GM10248 (cell line): Measurements from ENCODE around the gene PLEKHA7.

Experiments used
- CTCF ChIA-PET: fragments of 300-600 bp; sonication (Branson Sonifier 250); formaldehyde crosslinking; extraction: SDS; loops from one replicate; lab custom pipeline; 2021; ENCODE audit warnings: antibody characterized with exemption; lab: Yijun Ruan, JAX
- POLR2A ChIA-PET: fragments of 350-650 bp; sonication (Branson Sonifier 250); formaldehyde crosslinking; extraction: SDS; loops from one replicate; lab custom pipeline; 2020; ENCODE audit warnings: antibody characterized with exemption; lab: Yijun Ruan, JAX
- DNase-seq: peaks from one replicate; pipeline ENCODE4 v3.0.0; 2012; ENCODE audit errors: extremely low spot score
- TF ChIP-seq, protein P1 (sequence below): IDR thresholded peaks from 2 replicates; pipeline ENCODE4 v1.5.1; 2012; ENCODE audit warnings: mild to moderate bottlenecking, low read depth; ENCODE audit errors: extremely low read depth, missing control alignments, control extremely low read depth

The PLEKHA7 gene

DNA sequence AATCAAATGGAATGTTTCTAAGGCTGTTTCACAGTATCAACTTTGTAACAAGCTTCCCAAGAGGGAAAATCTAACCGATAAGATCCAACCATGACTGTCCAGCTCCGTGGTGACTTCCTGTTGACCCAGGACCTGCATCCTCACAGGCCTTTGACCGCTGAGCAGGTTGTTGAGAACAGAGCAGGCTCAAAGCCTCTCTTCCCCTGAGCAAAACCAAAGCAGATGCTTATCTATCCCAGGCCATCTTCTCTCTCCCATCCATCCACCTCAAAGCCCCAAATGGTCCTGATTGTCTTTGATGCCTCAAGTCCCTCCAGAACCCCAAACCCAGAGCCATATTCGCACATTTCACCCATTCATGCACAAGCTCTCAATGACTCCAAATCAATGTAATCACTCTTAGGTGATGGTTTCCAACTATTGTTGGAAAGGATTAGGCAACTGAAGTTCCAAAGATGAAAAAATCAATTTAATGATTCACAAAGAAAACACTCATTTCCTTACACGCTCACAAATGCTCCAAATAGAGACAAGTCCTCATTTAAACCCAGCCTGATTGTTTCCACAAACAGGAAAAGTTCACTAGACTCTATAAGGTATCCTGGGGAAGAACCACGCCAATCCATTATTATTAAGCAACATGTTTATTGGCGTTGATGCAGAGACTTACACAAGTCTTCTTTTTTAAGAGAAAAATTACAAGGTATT lies 227.0 kb downstream of the PLEKHA7 start:
- ChIA-PET POLR2A (interaction anchor here (1.3 kb wide), 1 partner anchor 290 kb away, joined by 3 read pairs; the partner anchor contains the start of gene RPS13), CTCF (interaction anchor here (0.8 to 10.8 kb wide), 17 partner anchors 11 to 1066 kb away, joined by 3 to 148 read pairs (median 9); no protein-coding TSS in a partner anchor)
- no peak for DNase-seq
- TF ChIP-seq, protein P1, sequence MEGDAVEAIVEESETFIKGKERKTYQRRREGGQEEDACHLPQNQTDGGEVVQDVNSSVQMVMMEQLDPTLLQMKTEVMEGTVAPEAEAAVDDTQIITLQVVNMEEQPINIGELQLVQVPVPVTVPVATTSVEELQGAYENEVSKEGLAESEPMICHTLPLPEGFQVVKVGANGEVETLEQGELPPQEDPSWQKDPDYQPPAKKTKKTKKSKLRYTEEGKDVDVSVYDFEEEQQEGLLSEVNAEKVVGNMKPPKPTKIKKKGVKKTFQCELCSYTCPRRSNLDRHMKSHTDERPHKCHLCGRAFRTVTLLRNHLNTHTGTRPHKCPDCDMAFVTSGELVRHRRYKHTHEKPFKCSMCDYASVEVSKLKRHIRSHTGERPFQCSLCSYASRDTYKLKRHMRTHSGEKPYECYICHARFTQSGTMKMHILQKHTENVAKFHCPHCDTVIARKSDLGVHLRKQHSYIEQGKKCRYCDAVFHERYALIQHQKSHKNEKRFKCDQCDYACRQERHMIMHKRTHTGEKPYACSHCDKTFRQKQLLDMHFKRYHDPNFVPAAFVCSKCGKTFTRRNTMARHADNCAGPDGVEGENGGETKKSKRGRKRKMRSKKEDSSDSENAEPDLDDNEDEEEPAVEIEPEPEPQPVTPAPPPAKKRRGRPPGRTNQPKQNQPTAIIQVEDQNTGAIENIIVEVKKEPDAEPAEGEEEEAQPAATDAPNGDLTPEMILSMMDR = no peak

DNA sequence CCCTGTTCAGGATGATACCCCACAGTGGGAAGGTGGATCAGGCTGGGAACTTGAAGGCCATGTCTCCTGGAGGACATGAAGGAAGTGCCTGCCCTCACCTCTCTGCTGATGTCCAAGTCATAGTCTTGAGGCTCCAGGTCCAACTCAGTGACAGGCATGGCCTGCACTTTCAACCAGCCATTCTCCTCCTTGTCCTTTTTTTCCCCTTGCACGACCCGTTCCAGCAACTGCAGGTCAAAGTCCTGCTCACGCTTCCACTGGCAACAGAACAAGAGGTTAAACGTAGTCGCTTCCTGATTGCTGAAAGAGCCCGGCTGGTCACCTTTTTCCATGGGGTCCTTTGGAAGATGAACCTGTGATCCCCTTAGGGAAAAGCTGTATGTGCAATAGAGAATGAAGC lies 228.1 kb downstream of the PLEKHA7 start:
- ChIA-PET CTCF (interaction anchor here (0.6 to 10.8 kb wide), 24 partner anchors 12 to 742 kb away, joined by 3 to 148 read pairs (median 5); partner anchors contain the start of gene PIK3C2A), POLR2A (interaction anchor here (1.3 kb wide), 1 partner anchor 291 kb away, joined by 3 read pairs; the partner anchor contains the start of gene RPS13)
- TF ChIP-seq, protein P1 = no peak
- DNase-seq = no peak

DNA sequence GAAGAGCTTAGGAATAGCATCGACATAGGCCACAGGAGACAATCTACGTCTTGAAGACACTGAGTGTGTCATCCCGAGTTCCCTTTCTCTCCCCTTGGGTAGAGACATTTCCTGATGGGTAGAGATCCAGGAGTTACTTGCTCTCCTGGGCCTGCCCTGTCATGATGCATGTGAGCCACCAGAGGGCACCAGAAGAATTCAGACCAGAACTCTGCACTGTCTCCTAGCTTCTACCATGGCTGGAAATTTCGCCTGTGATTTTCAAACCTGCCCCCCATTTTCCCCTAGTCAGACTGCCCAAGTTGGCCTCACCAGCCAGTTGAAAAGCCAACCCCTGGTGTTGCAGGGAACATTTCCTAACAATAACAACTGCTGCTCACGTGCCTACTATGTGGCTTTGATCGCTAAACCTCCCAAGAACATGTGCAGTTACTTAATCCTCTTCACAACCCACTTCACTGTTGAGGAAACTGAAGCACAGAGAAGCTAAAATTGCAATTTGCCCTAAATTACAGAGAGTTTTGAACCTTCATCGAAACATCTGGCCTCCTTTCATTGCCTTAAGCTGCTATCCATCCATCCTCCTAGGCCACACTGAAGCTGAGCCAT lies 228.6 kb downstream of the PLEKHA7 start:
- peak; percentile 82 for DNase-seq
- POLR2A ChIA-PET = no interaction called here
- TF ChIP-seq, protein P1 = peak; percentile 90
- CTCF ChIA-PET = interaction anchor here (0.6 to 10.8 kb wide), 31 partner anchors 13 to 742 kb away, joined by 3 to 148 read pairs (median 4); partner anchors contain the start of gene PIK3C2A

- no peak for DNase-seq
- CTCF ChIA-PET = interaction anchor here (0.8 to 10.8 kb wide), 27 partner anchors 8 to 743 kb away, joined by 3 to 148 read pairs (median 4); partner anchors contain the start of gene PIK3C2A
- POLR2A ChIA-PET = no interaction called here
- TF ChIP-seq, protein P1 = no peak
Measured at GRCh38 chr11:16784666-16785065, 229.5 kb downstream of the PLEKHA7 start.

DNA sequence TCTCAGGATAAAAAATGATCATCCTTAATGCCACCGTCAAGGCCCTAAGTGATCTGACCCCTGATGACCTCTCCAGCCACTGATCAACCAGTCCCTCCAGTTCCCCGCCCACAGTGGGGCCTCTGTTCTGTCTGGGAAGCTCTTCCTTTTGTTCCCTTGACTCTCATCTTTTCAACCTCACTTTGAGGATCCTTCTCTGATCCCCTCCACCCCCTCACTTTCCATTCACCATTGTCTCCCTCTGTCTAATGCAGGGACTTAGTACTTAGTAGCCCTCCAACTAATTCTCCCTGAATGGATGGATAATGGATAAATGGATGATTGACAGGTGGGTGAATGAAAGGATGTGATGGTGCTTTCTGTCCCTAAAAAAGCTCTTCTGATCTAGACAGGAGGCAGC lies 230.1 kb downstream of the PLEKHA7 start:
- TF ChIP-seq, protein P1 = no peak
- POLR2A ChIA-PET = no interaction called here
- CTCF ChIA-PET = interaction anchor here (0.8 to 10.8 kb wide), 16 partner anchors 8 to 744 kb away, joined by 3 to 148 read pairs (median 7); no protein-coding TSS in a partner anchor
- DNase-seq = no peak

DNA sequence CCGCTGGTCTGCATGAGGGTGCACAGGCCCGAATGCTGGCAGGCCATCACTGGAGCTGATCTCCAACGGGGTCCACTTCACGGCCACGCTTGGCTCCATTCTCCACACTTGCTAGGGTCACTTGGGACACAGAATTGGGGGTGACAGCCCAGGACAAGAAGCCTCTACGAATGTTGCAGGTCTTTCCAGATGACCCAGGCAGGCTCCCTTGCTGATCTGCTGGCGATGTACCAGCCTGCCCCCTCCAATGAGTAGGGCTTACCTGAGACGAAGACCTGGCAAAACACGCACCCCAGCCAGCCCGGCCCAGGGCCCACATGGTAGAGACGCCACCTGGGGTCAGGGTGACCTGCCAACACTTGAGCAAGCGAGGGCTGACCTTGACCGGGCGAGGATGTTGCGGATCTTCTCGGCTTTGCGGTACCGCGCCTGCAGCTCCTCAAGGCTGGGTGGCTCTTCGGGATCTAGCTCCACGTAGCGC lies 230.9 kb downstream of the PLEKHA7 start:
- TF ChIP-seq, protein P1 = no peak
- no peak for DNase-seq
- POLR2A ChIA-PET = no interaction called here
- CTCF ChIA-PET = interaction anchor here (1.3 to 10.8 kb wide), 8 partner anchors 9 to 745 kb away, joined by 4 to 148 read pairs (median 70); no protein-coding TSS in a partner anchor
